Measurements from ENCODE around the gene VARS2. TPM values are rescaled to one million over a fixed set of nuclear protein-coding genes. Genes with fewer than 3 reads are reported as not detected.

VARS2 gene
- total and polyA plus RNA-seq, 9 of the 15 experiments (the other 6 are each of a cell fraction or from before 2014, with no cell fraction given) = 1.6 to 53.6 (median 29.9) TPM

GRCh38 chr6:30914076-30914853 is at the start of gene VARS2 (continued):
- TF ChIP-seq, protein P1, sequence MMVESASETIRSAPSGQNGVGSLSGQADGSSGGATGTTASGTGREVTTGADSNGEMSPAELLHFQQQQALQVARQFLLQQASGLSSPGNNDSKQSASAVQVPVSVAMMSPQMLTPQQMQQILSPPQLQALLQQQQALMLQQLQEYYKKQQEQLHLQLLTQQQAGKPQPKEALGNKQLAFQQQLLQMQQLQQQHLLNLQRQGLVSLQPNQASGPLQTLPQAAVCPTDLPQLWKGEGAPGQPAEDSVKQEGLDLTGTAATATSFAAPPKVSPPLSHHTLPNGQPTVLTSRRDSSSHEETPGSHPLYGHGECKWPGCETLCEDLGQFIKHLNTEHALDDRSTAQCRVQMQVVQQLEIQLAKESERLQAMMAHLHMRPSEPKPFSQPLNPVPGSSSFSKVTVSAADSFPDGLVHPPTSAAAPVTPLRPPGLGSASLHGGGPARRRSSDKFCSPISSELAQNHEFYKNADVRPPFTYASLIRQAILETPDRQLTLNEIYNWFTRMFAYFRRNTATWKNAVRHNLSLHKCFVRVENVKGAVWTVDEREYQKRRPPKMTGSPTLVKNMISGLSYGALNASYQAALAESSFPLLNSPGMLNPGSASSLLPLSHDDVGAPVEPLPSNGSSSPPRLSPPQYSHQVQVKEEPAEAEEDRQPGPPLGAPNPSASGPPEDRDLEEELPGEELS (CRISPR knock-in tag; IDR thresholded peaks at IDR 0.05; ENCODE audit: borderline replicate concordance) = 0 out of 2 replicates have a peak, but pooled peaks have one; percentile 22
- TF ChIP-seq GABPB2 (CRISPR knock-in tag; conservative IDR thresholded peaks at IDR 0.05) (no peak), TAF7 (tag; IDR thresholded peaks at IDR 0.05) (0 out of 2 replicates have a peak, but pooled peaks have one; percentile 46), TCF7L2 (IDR thresholded peaks at IDR 0.05; ENCODE audit: low read depth, low read length) (no peak), EHMT2 (IDR thresholded peaks at IDR 0.05) (no peak), ZNF592 (IDR thresholded peaks at IDR 0.05) (peak; percentile 92), ZBTB8A (IDR thresholded peaks at IDR 0.05; ENCODE audit: partially characterized antibody) (no peak), ZFX (CRISPR knock-in tag; IDR thresholded peaks at IDR 0.05) (peak; percentile 99), BRCA1 (IDR thresholded peaks at IDR 0.05) (no peak), BRCA1 (CRISPR knock-in tag; IDR thresholded peaks at IDR 0.05) (no peak), SMC3 (conservative IDR thresholded peaks at IDR 0.05; ENCODE audit: insufficient read depth, low read depth, low read length) (peak; percentile 54), GTF2F1 (IDR thresholded peaks at IDR 0.05; ENCODE audit: low read depth, low read length) (no peak; the same call in 1 of the 2 replicates), KDM5B (IDR thresholded peaks at IDR 0.05; ENCODE audit: insufficient replicate concordance, low read depth, low read length) (peak; percentile 57), MCM2 (IDR thresholded peaks at IDR 0.05; ENCODE audit: low read depth) (no peak), PML (IDR thresholded peaks at IDR 0.05; ENCODE audit: low read length) (peak; percentile 54; the same call in 1 of the 2 replicates), SP1 (CRISPR knock-in tag; IDR thresholded peaks at IDR 0.05) (peak; percentile 83), ZNF124 (CRISPR knock-in tag; IDR thresholded peaks at IDR 0.05) (no peak), NELFE (IDR thresholded peaks at IDR 0.05; ENCODE audit: insufficient read depth, insufficient read length) (no peak), CTBP1 (IDR thresholded peaks at IDR 0.05; ENCODE audit: borderline replicate concordance) (peak; percentile 92), KAT2B (IDR thresholded peaks at IDR 0.05; ENCODE audit: low read depth, low read length) (no peak), CHD1 (IDR thresholded peaks at IDR 0.05; ENCODE audit: low read length) (peak; percentile 31), FOXM1 (IDR thresholded peaks at IDR 0.05; ENCODE audit: low read depth) (no peak), FOXM1 (CRISPR knock-in tag; IDR thresholded peaks at IDR 0.05; ENCODE audit: low read depth) (no peak), NEUROD1 (IDR thresholded peaks at IDR 0.05; ENCODE audit: borderline replicate concordance, low read depth, low read length, partially characterized antibody) (peak; percentile 67)

Data from K562 (cell line).